NOMO-1 treated with DMSO at 0.1 percent for 48 hours (cell line): Measurements from ENCODE around the gene CALML4.
"Not testable (repeated sequence)": the region's sequence is repeated elsewhere in the genome, so short reads cannot be mapped to it uniquely, and the experiment has no call there.

Experiments
- DNase-seq: peaks from one replicate; lab custom pipeline; 2025; ENCODE audit not compliant: unreplicated experiment; lab: John Stamatoyannopoulos, UW

The CALML4 gene

DNA sequence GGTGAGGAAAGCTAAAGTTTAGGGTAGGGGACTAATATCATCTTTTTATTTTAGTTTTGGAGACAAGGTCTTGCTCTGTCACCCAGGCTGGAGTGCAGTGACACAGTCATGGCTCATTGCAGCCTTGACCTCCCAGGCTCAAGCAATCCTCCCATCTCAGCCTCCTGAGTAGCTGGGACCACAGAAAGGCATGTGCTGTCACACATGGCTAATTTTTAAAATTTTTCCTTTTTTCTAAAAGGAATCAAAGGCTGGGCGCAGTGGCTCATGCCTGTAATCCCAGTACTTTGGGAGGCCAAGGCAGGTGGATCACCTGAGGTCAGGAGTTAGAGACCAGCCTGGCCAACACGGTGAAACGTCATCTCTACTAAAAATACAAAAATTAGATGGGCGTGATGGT lies 20.3 kb upstream of the CALML4 start:
- DNase-seq, result not testable (repeated sequence)

DNA sequence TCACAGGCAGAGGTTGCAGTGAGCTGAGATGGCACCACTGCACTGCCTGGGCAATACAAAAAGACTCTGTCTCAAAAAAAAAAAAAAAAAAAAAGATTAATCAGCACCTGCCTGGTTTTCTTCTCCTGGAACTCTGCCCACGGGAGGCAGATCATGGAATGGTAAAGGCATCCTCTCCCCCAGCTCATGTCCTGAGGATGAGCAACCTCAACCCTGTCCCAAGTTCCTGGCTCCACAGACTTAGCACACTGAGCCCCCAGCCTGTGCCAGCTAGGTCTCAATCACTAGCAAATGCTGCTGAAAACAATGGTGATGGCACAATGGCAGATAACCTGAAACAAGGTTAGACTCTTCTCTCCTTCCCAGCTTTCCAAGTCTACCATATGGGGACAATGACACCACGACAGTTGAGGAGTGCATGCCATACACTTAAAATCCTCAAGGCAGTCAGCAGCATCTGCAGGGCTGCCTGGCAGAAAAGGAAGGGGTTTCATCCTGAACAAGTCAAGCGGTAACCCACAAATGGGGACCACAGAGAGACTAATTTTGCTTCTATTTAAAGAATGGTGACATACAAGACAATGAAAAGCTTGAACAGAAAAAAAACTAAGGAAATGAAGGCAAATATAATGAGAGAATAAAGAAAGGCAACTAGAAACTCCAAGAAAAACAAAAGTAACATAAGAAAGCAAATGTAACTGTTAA lies 19.6 kb upstream of the CALML4 start:
- DNase-seq, result peak; percentile 76

DNA sequence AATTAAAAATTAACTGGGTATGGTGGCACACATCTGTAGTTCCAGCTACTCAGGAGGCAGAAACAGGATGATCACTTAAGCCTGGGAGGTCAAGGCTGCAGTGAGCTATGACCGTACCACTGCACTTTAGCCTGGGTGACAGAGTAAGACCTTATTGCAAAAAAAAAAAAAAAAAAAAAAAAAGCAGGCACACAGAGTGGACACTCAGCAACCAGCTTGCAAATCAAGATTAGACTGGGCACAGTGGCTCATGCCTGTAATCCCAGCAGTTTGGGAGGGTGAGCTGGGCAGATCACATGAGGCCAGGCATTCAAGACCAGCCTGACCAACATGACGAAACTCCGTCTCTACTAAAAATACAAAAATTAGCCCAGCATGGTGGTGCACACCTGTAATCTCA lies 19.0 kb upstream of the CALML4 start:
- no peak for DNase-seq

DNA sequence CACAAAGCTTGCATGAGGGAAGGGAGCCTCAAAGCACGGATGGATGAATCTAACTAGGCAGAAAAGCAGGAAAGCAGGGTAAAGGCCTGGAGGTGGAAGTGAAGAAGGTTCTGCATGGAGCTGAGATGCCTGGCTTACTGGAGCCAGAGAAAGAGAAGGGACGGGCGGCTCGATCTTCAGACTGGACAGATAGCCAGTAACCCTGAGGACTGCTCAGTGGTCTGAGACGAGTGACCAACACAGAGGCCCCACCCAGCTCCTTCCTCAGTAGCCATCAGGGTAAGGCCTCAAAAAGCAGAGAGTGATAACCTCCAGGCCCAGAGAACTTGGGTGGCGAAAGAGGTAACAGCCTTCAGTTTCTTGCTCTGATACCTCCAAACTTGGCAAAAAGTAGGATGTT lies 18.0 kb upstream of the CALML4 start:
- DNase-seq, result no peak

DNA sequence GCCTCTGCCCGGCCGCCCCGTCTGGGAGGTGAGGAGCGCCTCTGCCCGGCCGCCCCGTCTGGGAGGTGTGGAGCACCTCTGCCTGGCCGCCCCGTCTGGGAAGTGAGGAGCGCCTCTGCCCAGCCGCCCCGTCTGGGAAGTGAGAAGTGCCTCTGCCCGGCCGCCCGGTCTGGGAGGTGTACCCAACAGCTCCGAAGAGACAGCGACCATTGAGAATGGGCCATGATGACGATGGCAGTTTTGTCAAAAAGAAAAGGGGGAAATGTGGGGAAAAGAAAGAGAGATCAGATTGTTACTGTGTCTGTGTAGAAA lies 17.3 kb upstream of the CALML4 start:
- not testable (repeated sequence) for DNase-seq

DNA sequence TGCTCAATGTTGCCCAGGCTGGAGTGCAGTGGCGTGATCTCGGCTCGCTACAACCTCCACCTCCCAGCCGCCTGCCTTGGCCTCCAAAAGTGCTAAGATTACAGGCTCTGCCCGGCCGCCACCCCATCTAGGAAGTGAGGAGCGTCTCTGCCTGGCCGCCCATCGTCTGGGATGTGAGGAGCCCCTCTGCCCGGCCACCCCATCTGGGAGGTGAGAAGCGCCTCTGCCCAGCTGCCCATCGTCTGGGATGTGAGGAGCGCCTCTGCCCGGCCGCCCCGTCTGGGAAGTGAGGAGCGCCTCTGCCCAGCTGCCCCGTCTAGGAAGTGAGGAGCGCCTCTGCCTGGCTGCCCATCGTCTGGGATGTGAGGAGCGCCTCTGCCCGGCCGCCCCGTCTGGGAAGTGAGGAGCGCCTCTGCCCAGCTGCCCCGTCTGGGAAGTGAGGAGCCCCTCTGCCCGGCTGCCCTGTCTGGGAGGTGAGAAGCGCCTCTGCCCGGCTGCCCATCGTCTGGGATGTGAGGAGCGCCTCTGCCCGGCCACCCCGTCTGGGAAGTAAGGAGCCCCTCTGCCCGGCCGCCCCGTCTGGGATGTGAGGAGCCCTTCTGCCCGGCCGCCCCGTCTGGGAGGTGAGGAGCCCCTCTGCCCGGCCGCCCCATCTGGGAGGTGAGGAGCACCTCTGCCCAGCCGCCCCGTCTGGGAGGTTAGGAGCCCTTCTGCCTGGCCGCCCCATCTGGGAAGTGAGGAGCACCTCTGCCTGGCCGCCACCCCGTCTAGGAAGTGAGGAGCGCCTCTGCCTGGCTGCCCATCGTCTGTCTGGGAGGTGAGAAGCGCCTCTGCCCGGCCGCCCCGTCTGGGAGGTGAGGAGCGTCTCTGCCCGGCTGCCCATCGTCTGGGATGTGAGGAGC lies 16.6 kb upstream of the CALML4 start:
- not testable (repeated sequence) for DNase-seq

DNA sequence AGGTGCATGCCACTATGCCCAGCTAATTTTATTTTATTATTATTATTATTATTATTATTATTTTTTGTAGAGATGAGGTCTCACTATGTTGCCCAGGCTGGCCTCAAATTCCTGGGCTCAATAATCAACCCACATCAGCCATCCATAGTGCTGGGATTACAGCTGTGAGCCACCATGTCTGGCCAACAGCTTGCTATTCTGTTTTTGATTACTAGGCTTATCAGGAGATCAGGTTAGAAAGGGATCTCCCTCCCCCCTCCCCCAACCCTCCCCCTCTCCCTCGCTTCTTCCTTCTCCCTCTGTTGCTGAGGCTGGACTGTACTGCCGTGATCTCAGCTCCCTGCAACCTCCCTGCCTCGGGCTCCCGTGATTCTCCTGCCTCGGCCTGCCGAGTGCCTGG lies 15.8 kb upstream of the CALML4 start:
- DNase-seq, result no peak

DNA sequence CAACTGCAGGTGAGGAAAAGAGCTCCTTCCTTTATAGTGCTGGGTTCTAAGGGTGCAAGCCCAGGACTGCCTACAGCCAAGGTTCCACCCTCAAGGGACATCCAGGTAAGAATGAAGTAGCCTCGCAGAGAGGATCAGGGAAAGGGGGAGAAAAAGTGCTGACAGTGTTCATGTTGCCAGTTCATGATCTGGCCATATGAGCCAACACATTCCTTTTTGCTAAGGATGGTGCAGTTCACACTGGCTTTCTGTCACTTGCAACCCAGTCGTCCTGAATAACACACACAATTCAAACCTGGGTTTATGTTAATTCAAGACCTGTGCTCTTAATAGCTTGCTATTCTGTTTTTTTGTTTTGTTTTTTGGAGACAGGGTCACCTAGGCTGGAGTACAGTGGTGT lies 15.4 kb upstream of the CALML4 start:
- no peak for DNase-seq

DNA sequence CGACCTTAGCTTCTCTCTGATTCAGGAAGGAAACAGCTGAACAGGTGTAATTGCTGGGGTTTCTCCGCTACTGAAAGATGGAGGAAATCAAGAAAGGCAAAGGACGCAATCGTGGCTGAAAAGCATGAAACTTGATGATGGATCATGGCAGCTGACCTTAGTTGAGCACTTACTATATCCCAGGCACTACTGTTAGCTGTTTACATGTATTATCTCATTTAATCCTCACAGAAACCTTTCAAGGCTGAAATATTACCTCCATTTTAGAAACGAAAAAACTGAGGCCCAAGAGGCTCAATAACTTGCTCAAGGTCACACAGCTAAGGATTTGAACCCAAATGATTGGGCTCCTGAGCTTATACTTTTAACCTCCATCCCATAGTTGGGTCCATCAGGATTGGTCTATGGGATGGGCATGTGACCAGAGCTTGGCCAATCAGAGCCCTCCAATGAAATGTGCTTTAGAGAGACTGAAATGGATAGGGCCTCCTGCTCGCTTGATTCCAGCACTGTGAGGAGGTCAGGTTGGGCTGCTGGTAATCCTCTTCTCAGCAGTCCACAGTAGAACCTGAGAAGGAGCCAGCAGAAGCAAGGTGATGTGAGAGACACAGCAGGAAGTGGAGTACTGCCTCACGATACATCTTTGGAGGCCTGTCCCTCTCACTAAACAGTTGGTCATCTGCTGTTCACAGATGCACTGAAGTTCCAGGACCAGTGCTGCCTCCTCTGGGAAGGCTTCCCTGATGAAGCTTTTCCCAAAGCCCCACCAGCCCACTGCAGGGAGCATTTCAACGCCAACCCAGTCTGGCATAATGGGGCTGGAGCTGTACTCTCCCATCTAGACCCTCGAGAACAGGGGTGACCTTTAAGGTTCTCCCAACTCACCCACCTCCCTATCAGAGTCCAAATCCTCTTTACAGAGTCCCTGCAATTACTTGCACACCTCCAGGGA lies 14.0 kb upstream of the CALML4 start:
- DNase-seq, result no peak

DNA sequence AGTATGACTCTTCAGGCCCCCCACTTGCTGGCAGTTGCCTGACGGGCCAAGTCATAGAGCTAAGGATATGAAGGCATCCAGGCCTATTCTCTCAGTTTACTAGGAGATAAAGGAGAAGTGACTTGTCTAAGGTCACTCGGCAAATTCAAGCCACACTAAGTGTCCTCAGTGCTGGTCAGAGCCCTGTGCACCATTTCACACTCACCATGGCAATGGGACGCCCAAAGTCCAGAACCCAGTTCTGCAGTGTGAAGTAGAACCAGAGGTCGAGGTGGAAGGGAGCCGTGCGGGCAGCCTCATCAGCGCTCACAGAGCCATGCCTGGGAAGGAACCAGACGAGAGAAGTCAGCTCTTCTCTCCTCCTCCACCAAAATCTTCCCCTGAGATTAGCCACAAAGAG lies 13.2 kb upstream of the CALML4 start:
- no peak for DNase-seq

DNA sequence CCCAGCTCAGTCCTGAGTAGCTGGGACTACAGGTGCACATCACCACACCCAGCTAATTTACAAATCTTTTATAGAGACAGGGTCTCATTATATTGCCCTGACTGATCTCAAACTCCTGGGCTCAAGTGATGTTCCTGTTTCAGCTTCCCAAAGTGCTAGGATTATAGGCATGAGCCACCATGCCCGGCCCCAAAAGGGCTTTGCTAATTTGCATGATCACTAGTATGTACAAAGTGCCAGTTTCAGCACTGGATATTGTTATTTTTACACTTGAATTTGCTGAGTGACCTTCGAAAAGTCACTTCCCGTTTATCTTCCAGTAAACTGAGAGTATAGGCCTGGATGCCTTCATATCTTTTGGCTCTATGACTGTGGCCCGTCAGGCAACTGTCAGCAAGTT lies 12.2 kb upstream of the CALML4 start:
- DNase-seq, result no peak

DNA sequence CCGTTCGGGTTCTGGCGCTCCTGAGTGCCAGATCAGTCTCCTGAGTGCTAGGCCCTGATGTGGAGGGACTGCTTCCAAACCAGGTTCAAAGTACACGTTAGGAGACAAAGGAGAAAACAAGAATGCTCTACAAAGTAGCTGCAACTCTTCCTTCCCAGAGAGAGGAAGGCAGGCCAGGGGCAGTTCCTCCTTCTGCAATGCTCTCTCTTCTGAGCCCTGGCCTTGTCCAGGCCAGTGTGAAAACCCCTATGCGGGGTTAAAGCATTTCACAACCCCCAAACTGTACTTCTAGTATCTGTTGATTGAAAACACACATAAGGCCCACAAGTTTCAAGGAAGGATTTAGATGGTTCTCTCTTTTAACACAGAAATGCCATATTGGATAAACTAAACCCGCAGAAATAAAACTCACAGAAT lies 9.7 kb upstream of the CALML4 start:
- DNase-seq, result no peak

DNA sequence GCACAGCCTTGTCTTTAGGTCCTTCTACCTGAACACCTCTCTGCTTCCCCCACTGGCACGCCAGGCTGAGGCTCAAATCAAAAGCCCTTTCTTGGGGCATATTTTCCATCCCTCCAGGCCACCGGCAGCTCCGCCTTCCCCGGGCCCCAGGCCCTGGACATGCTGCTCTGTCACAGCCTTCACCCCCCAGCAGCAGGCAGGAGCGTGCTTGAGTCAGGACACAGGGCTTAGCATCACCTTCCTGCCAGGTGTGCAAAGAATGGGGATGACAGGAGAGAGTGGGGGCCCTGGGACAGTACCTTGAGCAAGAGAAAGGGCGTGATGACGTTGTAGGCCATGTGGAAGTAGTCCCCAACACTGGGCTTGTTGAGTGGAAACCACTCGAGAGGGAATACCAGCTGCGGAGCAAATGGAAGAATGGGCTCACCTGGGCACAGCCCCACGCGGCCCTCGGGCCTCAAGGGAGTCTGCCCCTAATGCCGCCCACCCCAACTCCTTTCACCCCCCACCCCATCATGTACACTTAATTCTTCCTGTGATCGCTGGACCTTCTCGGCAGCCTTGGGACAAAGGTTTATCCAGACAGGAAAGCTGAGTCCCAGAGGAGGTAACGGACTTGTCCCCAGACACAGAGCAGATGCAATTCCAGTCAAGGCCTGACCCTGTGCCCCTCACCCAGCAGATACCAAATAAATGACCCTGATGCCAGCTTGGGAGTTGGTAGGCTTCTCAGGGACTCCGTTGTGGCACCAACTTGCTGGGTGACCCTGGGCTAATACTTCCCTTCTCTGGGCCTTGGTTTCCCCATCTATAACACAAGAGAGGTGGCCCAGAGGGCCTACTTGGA lies 9.1 kb upstream of the CALML4 start:
- no peak for DNase-seq

DNA sequence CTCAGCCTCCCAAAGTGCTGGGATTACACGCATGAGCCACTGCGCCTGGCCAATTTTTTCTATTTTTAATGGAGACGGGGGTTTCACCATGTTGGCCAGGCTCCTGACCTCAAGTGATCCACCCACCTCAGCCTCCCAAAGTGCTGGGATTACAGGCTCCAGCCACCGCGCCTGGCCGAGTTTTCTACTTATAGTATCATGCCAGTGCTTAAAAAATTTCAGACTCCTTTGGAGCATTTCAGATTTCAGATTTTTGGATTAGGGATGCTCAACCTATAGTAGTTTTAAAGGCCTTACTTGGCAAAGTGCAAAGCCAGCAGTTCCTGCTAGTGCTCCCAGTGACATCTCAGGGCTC lies 8.3 kb upstream of the CALML4 start:
- DNase-seq, result not testable (repeated sequence)

DNA sequence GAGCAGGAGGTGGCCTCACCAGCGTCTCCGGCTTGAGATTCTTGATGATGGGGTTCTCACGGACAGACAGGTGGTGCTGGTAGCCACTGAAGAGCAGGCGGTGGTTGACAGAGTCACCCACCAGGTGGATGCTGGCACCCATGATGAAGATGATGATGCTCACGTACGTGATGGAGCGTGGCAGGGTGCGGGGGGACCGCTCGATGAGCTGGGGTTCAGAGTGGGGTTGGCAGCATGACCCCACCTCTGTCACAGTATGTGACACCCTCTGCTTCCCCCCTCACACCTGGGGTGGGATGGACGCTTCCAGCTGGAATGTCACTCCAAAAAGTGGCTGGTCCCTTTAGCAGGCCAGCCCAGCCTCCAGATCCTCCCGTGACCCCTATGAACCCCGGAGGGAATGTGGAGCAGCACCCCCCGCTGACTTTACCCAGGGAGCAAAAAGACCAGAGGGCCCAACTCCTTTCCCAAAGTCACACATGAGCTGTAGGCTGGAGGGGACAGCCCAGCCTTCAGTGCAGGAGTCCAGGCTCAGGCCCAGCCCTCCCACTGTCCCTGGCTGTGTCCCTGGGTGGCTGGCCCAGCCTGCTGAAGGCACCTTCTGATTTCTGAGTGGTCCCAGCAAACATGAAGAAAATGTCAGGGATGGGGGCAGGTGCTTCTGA lies 6.7 kb upstream of the CALML4 start:
- no peak for DNase-seq

DNA sequence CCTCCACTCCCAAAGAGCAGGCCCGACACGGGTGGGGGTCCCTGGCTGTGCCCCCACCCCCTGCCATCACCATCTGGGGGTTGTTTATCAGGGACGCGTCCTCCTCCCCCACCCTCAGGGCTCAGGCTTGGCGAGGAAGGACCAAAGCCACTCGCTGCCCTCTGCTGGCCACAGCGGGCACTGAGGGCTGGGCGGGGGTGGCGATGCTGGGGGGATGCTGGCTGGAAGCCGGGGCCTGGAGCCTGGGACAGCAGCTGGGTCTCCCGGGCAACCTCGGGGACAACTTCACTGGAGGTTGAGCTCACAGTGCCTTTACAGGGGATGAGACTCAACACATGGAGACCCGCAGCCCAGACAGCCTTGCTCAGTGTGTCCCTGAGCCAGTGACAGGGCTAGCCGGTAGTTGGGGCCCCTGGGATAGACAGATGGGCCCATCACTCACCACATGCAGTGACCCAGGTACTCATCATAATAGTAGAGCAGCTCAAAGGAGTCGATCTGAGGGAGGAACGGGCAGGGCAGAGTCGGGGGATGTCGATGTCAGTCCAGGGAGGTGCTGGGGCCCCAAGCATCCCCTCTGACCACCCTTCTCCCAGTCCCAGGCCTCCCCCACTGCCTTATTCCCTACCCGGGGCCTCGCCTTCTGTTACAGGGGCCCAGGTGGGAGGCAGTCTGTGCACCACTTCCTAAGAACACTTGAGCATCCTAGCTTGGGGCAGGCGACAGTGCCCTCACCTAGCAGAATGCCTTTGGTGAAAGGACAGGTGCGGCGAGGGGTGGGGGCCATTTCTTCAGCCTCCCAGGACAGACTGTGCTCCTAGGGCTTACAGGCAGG lies 5.9 kb upstream of the CALML4 start:
- DNase-seq, result no peak

DNA sequence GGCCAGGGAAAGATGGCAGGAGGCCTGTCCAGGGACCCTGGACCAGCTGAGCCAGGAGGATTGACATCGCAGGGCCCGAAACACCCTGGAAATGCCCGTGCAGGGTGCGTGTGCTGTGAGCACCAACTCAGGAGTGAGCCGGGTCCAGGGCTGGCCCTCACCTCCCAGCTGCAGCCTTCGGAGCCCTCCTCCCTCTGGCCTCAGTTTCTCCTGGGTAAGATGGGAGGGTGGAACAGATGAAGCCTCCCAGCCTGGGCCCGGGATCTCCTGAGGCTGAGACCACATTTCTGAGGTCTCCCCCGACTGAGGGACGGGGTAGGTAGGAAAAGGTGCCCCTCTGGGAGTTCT lies 5.3 kb upstream of the CALML4 start:
- no peak for DNase-seq

DNA sequence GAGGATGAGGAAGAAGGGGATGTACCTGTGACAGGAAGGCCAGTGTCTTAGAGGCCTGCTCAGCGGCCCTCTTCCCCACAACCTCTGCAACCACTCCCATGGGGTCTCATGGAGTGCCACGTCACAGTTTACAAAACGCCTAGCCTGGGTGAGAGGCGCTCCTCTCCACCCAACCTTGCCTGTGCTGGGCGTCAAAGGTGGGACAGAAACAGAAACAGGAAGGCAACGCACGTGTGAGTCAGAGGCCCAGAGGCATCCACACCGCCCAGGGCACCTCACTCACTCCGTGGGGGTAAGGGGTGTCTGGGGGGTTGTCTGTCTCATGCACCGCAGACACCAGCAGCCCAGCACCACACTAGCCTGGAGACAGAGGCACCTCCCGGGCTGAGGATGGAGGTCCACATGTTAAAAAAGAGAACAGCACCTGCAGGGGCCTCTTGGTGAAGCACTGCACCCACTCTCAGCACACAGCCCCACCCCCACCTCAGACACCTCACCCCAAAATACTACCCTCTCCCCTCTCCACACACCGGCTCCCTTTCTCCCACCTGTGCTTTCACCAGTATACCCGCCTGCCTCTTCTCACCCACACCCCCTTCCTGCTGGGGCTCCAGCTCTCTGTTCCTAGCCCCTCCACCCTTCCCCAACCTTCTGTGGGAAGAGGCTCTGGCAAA lies 4.7 kb upstream of the CALML4 start:
- no peak for DNase-seq

DNA sequence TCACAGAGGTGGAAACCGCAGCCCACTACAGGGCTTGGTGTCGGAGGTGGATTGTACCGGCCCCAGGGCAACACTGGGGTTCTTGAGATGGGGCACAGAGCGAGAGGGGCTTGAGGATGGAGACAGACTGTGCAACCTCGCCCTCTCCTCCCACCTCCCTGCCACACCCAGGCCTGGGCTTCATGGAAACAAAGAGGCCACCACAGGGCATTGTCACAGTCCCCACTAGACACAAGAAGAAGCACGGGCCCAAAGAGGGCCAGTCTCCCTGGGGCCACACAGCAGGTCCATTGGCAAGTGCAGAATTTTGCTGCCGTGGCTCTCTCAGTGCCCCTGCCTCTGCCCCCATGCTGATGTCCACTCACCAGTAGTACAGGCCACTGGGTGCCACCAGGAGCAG lies 4.1 kb upstream of the CALML4 start:
- DNase-seq, result no peak
